Activated CD4-positive, alpha-beta T cell treated with anti-CD3 and anti-CD28 coated beads for 36 hours (primary cell): ENCODE results near the gene EXOC6B. TPM values are rescaled to one million over a fixed set of nuclear protein-coding genes. Genes with fewer than 3 reads are reported as not detected.

Experiments used
- ATAC-seq: fragments of 200-7000 bp; cut with Tn5 transposase; one replicate; pipeline ENCODE4 v1.10.0; 2021; ENCODE audit warnings: mild to moderate bottlenecking, moderate library complexity
- CTCF ChIA-PET: fragments of 350-600 bp; sonication (Branson Sonifier 250); formaldehyde crosslinking; loops from one replicate; lab custom pipeline; 2021; ENCODE audit warnings: antibody characterized with exemption; lab: Charles Lee
- POLR2A ChIA-PET: fragments of 350-600 bp; sonication (Branson Sonifier 250); formaldehyde crosslinking; loops from one replicate; lab custom pipeline; 2021; ENCODE audit warnings: antibody characterized with exemption, inconsistent platforms; lab: Charles Lee
- DNase-seq: peaks from one replicate; pipeline ENCODE4 v3.0.0-alpha.2; 2020
- H3K27ac Mint-ChIP-seq: one replicate; pipeline ENCODE4 v1.8.0; 2021; ENCODE audit warnings: mixed read lengths
- H3K27me3 Mint-ChIP-seq: one replicate; pipeline ENCODE4 v1.8.0; 2021; ENCODE audit warnings: mixed read lengths
- H3K36me3 Mint-ChIP-seq: one replicate; pipeline ENCODE4 v1.8.0; 2021; ENCODE audit warnings: low read depth, mixed read lengths
- H3K4me1 Mint-ChIP-seq: one replicate; pipeline ENCODE4 v1.8.0; 2021; ENCODE audit warnings: mixed read lengths
- H3K4me3 Mint-ChIP-seq: one replicate; pipeline ENCODE4 v1.8.0; 2021; ENCODE audit warnings: mild to moderate bottlenecking, moderate library complexity, mixed read lengths
- H3K9me3 Mint-ChIP-seq: one replicate; pipeline ENCODE4 v1.8.0; 2021; ENCODE audit warnings: low read depth, mixed read lengths
- intact Hi-C, 2 experiments: fragments of 100-400 bp; cut with DNase I in 1 of 2; cut with micrococcal nuclease in 1 of 2; formaldehyde crosslinking; loops; one replicate each; pipeline versions ENCODE4 v1.14.2 to v1.15.1; 2022 to 2024; cut with DNase I, micrococcal nuclease
- total RNA-seq, 2 experiments: library from RNA; stranded (reverse); gene quantifications; one replicate each; pipeline ENCODE4 v1.2.3, GENCODE V29; 2021

The EXOC6B gene
- total RNA-seq, 2 experiments from 2014 or later: 7.0 to 9.0 TPM

DNA sequence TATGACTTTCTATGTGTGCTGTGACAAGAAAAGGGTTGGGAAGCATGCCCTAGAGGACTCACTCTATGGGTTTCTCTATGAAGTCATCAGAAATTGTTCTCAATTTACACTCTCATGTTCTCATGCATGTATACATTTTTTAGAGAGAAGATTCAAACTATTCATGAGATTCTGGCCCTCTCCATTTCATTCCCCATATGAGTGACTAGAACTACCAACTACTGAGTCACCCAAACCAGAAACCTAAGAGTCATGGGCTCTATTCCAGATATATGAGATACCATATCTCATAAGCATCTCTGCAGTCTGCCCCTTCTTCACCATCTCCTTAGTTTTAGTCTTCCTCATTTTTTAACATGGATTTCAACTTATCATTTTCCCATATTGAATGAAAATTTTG, 87.7 kb downstream of the EXOC6B start:
- H3K4me3 Mint-ChIP-seq: no peak overlapping the region
- intact Hi-C loops: no loop called here
- DNase-seq (no peak), ATAC-seq (peak; percentile 61)
- no peaks in the 10 kb centered on the region for H3K4me1 Mint-ChIP-seq
- no peaks in the 10 kb centered on the region for H3K9me3 Mint-ChIP-seq
- ChIA-PET CTCF (interaction anchor here (1.4 kb wide), 1 partner anchor 814 kb away, joined by 3 read pairs; no protein-coding TSS in a partner anchor), POLR2A (no interaction called here)
- H3K27ac Mint-ChIP-seq: no peak overlapping the region
- no peaks in the 10 kb centered on the region for H3K27me3 Mint-ChIP-seq
- peaks cover 1% of the 10 kb centered on the region for H3K36me3 Mint-ChIP-seq

DNA sequence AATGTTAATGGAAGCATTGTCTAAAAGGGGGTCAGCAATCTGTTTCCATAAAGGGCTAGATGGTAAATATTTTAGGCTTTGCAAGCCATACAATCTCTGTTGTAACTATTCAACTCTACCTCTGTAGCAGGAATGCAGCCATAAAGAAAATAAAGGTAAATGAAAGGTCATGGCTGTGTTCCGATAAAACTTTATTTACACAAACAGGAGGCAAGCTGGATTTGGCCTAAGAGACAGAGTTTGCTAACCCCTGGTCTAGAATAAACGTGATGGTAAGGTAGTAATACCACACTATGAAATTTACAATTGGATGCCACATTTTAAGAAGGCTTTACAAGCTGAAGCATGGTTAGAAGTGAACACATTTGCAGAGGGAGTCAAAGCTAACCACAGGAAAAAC, 91.4 kb downstream of the EXOC6B start:
- Mint-ChIP-seq H3K9me3 (no peaks in the 10 kb centered on the region), H3K27me3 (no peaks in the 10 kb centered on the region), H3K4me3 (no peak overlapping the region), H3K4me1 (no peaks in the 10 kb centered on the region), H3K27ac (no peak overlapping the region), H3K36me3 (peaks cover 3% of the 10 kb centered on the region)
- ChIA-PET POLR2A (no interaction called here), CTCF (interaction anchor here (0.6 to 1.5 kb wide), 3 partner anchors 11 to 152 kb away, joined by 3 to 4 read pairs (median 3); no protein-coding TSS in a partner anchor)
- ATAC-seq (no peak), DNase-seq (no peak)
- intact Hi-C loops: no loop called here

DNA sequence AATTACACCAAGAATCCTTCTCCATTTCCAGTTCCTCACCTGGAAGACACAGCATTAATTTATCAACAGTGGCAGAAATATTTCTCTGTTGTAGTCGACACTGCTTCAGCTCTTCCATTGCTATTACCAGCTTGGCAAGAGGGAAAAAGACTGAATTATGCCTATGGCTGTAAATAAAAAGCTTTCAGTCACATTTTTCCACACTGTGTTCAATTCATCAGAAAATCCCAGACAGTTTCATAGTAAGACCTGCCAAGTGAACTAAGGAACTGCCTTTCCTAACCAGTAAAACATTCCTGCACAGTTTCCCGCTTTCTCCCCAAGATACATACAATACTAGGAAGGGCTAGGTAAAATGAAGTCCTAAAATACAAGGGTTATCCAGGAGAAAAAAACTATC, 94.7 kb downstream of the EXOC6B start:
- Mint-ChIP-seq H3K27ac (no peak overlapping the region), H3K36me3 (peaks cover 1% of the 10 kb centered on the region), H3K4me1 (no peaks in the 10 kb centered on the region), H3K9me3 (no peaks in the 10 kb centered on the region), H3K4me3 (no peak overlapping the region), H3K27me3 (no peaks in the 10 kb centered on the region)
- POLR2A ChIA-PET: no interaction called here
- CTCF ChIA-PET: no interaction called here
- no peak for ATAC-seq
- intact Hi-C loops: no loop called here
- no peak for DNase-seq

DNA sequence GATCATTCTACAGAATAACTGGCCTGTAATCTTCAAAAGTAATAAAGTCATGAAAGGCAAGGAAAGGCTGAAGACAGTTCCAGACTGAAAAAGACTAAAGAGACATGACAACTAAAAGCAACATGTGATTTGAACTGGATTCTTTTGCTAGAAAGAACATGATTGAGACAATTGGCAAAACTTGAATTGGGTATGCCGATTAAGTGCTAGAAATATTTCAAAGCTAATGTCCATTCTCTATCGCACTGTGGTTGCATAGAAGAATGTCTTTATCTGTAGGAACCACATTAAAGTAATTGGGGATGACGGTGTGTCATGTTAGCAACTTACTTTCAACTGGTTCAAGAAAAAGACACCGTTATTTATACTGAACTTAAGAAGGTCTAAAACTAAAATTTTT, 98.5 kb downstream of the EXOC6B start:
- ATAC-seq (no peak), DNase-seq (no peak)
- Mint-ChIP-seq H3K9me3 (no peaks in the 10 kb centered on the region), H3K27ac (no peak overlapping the region), H3K27me3 (no peaks in the 10 kb centered on the region), H3K4me3 (no peak overlapping the region), H3K4me1 (no peaks in the 10 kb centered on the region), H3K36me3 (peaks cover 1% of the 10 kb centered on the region)
- ChIA-PET POLR2A (no interaction called here), CTCF (no interaction called here)
- intact Hi-C loops: no loop called here

DNA sequence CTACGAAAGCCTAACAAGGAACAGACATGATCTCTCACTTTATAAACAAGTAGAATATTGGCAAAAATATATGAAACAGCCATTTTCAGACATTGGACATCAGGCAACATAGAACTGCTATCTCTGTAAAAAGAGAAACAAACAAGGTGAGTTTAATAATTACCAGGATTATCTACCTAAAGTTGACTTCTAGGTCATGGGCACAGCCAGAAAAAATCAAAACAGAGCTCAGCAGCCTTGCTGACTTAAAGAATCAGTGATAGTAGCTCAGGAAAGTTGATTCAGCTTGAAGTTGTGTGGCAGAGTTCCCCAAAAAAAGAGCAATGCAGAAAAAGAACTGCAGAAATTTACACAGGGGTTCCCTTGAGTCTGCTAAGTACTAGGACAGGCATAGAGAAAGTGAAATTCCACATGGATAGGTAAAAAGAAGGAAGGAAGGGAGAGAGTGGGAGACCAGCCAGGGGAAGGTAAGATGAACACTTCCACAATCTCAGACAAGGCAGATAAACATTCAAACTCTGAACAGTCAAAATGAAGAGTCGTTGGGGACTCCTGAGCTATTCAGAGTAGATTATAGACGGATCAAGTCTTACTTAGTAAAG, 102.0 kb downstream of the EXOC6B start:
- intact Hi-C loops: no loop called here
- Mint-ChIP-seq H3K27me3 (no peaks in the 10 kb centered on the region), H3K4me1 (no peaks in the 10 kb centered on the region), H3K27ac (no peak overlapping the region), H3K4me3 (no peak overlapping the region), H3K9me3 (no peaks in the 10 kb centered on the region), H3K36me3 (no peaks in the 10 kb centered on the region)
- DNase-seq (no peak), ATAC-seq (no peak)
- POLR2A ChIA-PET: no interaction called here
- CTCF ChIA-PET: interaction anchor here (0.8 to 1.7 kb wide), 3 partner anchors 12 to 139 kb away, joined by 3 read pairs; no protein-coding TSS in a partner anchor

DNA sequence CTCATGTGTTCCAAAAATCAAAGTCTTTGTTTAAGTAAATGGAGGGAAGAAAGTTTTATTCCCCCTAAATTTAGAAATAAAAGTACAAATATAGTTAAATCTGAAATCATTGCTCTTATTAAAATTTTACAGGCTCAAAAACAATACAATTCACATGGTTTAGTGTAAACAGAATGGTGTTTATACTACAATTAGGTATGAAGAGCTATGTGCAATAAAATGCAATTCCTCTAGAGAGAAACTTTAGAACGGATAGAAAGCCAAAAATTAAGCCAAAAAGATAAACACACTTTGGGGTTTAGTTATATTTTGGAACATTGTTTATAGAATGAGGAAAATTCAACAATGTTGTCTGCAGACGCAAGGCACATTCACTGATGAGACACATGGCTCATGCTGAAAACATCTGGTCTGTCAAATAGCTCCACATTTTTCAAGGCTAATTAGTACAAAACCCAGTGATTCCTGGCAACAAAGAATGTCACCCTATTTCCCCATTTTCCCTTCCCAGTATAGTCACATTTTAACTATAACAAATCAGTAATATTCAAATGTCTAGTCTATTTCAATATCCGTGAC, 103.3 kb downstream of the EXOC6B start:
- Mint-ChIP-seq H3K27me3 (no peaks in the 10 kb centered on the region), H3K9me3 (no peaks in the 10 kb centered on the region), H3K4me3 (no peak overlapping the region), H3K4me1 (no peaks in the 10 kb centered on the region), H3K36me3 (no peaks in the 10 kb centered on the region), H3K27ac (no peak overlapping the region)
- ChIA-PET POLR2A (no interaction called here), CTCF (interaction anchor here (1.0 kb wide), 1 partner anchor 10 kb away, joined by 3 read pairs; no protein-coding TSS in a partner anchor)
- no peak for ATAC-seq
- intact Hi-C loops: no loop called here
- DNase-seq: no peak

DNA sequence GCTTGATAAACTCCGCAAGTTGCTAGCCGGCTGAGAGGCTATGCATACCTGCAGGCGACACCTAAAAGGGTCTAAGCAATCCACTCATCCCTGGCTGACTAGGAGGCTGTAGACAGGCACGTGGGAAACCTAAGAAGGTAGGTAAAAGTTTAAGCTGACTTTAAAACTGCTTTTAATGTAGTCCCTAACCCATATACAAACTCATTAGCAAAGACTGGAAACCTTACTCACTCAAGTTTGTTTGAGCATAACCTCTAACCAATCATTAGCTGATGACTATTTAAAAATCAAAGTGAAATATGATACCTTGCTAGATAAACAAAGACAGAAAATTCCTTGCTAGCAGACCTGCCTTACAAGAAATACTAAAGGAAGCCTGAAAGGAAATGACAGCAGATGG, 106.4 kb downstream of the EXOC6B start:
- CTCF ChIA-PET: no interaction called here
- no peak overlapping the region for H3K4me3 Mint-ChIP-seq
- POLR2A ChIA-PET: no interaction called here

DNA sequence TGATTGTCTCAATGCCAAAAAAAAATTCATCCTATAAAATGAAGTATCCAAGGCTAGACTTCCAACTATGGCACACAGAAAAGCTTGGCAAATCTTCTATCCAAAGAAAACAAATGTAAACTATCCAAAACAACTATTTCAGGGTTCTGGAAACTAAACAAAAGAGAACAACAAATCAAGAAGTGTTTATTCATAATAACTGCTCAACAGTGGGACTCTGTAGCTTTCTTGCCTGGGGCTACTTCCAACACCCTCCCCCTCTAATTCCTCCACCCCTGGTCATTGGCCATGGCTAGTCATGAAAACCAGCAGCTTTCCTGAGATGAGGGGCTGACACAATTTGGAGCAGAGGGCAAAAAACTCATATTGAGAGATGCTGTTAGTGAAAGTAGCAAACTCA, 107.0 kb downstream of the EXOC6B start:
- H3K36me3 Mint-ChIP-seq: peaks cover 5% of the 10 kb centered on the region
- no peak for DNase-seq
- intact Hi-C loops: no loop called here
- no peak overlapping the region for H3K27ac Mint-ChIP-seq
- ChIA-PET POLR2A (no interaction called here), CTCF (no interaction called here)
- no peak for ATAC-seq
- H3K4me3 Mint-ChIP-seq: no peak overlapping the region
- H3K4me1 Mint-ChIP-seq: no peaks in the 10 kb centered on the region
- H3K9me3 Mint-ChIP-seq: no peaks in the 10 kb centered on the region
- no peaks in the 10 kb centered on the region for H3K27me3 Mint-ChIP-seq

More for the DNA sequence above, 106.4 kb downstream of the EXOC6B start:
- Mint-ChIP-seq H3K27me3 (no peaks in the 10 kb centered on the region), H3K4me1 (no peaks in the 10 kb centered on the region), H3K9me3 (no peaks in the 10 kb centered on the region), H3K27ac (no peak overlapping the region), H3K36me3 (peaks cover 5% of the 10 kb centered on the region)
- ATAC-seq: no peak
- intact Hi-C loops: no loop called here
- no peak for DNase-seq

DNA sequence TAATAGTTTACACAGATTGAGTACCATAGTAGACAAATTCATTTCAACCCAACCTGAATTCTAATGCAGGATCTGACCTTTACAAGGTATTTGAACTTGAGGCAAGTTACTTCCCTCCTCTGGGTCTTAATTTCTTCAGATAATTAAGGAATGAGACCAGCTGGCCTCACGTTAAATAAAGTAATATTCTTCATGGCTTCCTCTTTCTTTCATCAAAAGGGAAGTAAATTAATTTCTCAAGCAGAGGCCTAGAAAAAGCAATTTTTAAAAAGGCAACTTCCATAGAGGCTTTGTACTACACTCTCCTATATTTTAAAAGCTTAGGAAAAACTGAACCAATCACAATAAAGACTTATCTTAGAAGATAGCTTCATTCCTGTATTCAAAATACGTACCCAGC, 109.2 kb downstream of the EXOC6B start:
- H3K36me3 Mint-ChIP-seq: peaks cover 9% of the 10 kb centered on the region
- no peaks in the 10 kb centered on the region for H3K4me1 Mint-ChIP-seq
- DNase-seq: no peak
- H3K27me3 Mint-ChIP-seq: no peaks in the 10 kb centered on the region
- CTCF ChIA-PET: interaction anchor here (1.0 kb wide), 1 partner anchor 25 kb away, joined by 3 read pairs; no protein-coding TSS in a partner anchor
- ATAC-seq: no peak
- no peak overlapping the region for H3K27ac Mint-ChIP-seq
- intact Hi-C loops: no loop called here
- no peak overlapping the region for H3K4me3 Mint-ChIP-seq
- no peaks in the 10 kb centered on the region for H3K9me3 Mint-ChIP-seq
- POLR2A ChIA-PET: no interaction called here

DNA sequence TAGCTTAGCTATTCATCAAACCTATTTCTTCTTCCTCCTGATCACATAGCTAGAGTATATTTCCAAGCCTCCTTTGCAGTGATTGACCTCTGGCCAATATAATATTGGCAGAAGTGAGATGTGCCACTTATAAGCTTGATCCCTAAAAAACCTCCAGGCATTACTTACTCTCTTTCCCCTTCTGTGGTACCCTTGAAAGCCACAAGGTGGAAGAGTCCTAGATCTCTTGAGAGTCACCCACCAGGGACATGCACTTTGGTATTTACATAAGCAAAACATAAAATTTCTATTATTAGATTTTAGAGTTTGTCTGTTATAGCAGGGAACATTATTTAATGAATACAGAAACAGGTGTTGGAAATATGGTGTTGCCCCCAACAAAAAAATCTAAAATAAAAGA, 112.0 kb downstream of the EXOC6B start:
- Mint-ChIP-seq H3K36me3 (peaks cover 13% of the 10 kb centered on the region), H3K27ac (no peak overlapping the region), H3K4me3 (no peak overlapping the region), H3K27me3 (no peaks in the 10 kb centered on the region), H3K4me1 (no peaks in the 10 kb centered on the region), H3K9me3 (no peaks in the 10 kb centered on the region)
- ATAC-seq (no peak), DNase-seq (no peak)
- ChIA-PET POLR2A (no interaction called here), CTCF (interaction anchor here (0.6 kb wide), 1 partner anchor 75 kb away, joined by 3 read pairs; no protein-coding TSS in a partner anchor)
- intact Hi-C loops: no loop called here

DNA sequence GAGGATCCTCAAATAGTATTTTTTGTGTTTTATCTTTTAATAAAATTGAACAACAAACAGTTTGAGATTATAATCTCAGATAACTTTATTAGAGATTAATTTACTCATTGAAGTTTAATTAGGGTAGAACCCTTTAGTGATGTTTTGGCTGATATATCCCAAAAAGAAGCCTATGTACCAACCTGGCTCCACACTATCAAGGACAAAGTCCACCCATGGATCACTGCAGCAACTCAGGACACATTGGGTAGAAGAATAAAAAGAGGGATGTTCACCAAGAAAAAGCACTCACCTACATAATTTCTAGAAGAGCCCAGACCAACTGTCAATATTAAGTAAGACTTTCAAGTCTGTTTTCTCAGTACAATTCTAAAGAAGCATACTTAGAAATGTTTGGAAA, 112.9 kb downstream of the EXOC6B start:
- intact Hi-C loops: no loop called here
- Mint-ChIP-seq H3K36me3 (peaks cover 15% of the 10 kb centered on the region), H3K9me3 (no peaks in the 10 kb centered on the region), H3K4me3 (no peak overlapping the region), H3K27me3 (no peaks in the 10 kb centered on the region), H3K4me1 (no peaks in the 10 kb centered on the region), H3K27ac (no peak overlapping the region)
- POLR2A ChIA-PET: no interaction called here
- no peak for DNase-seq
- ATAC-seq: no peak
- CTCF ChIA-PET: interaction anchor here (1.0 kb wide), 1 partner anchor 9 kb away, joined by 3 read pairs; no protein-coding TSS in a partner anchor

DNA sequence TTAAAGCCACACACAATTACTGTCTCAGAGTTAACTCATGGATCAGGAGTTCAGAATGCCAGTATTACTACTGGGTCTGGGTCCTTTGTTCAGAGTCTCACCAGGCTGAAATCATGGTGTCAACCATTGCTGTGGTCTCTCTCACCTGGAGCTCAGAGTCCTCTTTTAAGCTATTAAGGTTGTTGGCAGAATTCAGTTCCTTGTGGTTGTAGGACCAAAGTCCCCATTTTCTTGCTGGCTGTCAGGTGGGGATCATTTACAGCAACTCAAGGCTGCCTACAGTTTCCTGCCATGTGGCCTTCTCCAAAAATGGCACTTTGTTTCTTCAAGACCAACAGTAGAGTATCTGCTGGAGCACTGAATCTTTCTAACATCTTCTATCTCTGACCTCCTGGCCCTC, 113.5 kb downstream of the EXOC6B start:
- intact Hi-C loops: no loop called here
- Mint-ChIP-seq H3K4me3 (no peak overlapping the region), H3K36me3 (peaks cover 15% of the 10 kb centered on the region), H3K27me3 (no peaks in the 10 kb centered on the region), H3K27ac (no peak overlapping the region), H3K9me3 (no peaks in the 10 kb centered on the region), H3K4me1 (no peaks in the 10 kb centered on the region)
- ATAC-seq: no peak
- ChIA-PET POLR2A (no interaction called here), CTCF (interaction anchor here (1.0 kb wide), 2 partner anchors 10 to 11 kb away, joined by 3 read pairs; no protein-coding TSS in a partner anchor)
- DNase-seq: no peak
